NCI-H2227 (cell line): ENCODE data around the gene NT5C1A.

Source experiments
- DNase-seq: peaks from one replicate; lab custom pipeline; 2025; ENCODE audit not compliant: unreplicated experiment; lab: John Stamatoyannopoulos, UW

Gene NT5C1A

DNA sequence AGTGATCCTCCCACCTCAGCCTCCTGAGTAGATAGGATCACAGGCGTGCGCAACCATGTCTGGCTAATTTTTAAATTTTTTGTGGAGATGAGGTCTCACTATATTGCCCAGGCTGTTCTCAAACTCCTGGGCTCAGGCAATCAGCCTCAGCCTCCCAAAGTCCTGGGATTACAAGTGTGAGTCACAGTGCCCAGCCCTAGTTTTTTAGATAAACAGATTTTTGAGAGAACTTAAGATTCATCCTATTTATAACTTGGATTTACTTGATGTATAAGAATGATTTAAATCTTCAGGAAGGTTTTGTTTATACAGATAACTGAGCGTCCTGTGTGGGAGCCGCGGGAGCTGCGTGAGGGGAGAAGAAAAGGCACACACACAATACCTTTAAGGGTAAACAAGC lies 58.7 kb downstream of the NT5C1A start:
- no peak for DNase-seq

DNA sequence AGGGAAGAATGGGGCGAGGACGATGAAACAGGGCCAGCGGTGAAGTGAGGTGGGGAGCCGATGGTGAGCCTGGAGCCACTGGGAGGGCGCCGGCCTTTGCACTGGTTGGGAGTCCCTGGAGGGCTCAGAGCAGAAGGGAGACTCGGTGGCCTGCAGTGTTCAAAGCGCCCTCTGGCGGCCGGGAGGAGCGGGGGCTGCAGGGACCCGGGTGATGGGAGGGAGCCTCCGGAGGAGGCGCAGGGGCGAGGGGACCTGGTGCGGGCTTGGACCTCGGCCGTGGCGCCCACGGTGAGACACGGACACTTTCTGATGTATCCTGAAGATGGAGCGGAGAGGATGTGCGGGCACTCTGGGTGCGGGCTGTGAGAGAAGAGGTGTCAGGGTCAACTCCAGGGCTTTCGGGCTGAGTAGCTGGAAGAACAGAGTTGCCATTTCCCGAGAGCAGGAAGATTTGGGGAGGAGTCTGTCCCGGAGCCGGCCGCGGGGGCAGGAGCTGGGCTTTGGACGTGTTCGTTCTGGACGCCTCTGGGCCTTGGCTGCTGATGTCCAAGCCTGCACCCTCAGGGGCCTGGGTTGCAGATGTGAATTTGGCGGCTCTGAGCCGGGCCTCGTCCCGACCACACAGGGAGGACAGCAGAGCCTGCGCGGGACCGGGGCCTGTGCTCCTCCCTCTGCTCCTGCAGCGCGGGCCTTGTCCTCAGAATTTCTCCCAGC lies 62.1 kb downstream of the NT5C1A start:
- DNase-seq: no peak
